Kidney (tissue), 14 donors: ENCODE measurements around the gene PRRC2B. TPM values are rescaled to one million over a fixed set of nuclear protein-coding genes. Genes with fewer than 3 reads are reported as not detected.

ENCODE experiments used
- DNase-seq, 5 donors: peaks; one replicate each; pipeline ENCODE4 v3.0.0-alpha.2; 2013 to 2020
- FAIRE-seq: peaks from 2 replicates; lab custom pipeline; 2012; peaks lifted over from hg19 to GRCh38; lab: Jason Lieb, UNC
- H3K27ac ChIP-seq, 2 donors: one replicate each; pipeline ENCODE4 v1.7.0; 2013; ENCODE audit warnings: low read depth in 2 of 2, low read length in 2 of 2, inconsistent platforms in 1 of 2
- H3K27me3 ChIP-seq: one replicate; pipeline ENCODE4 v1.7.1; 2013; ENCODE audit warnings: low read length, inconsistent platforms; ENCODE audit not compliant: control insufficient read depth, insufficient read depth
- H3K36me3 ChIP-seq, 3 donors: one replicate each; pipeline versions ENCODE4 v1.7.0 to v1.7.1; 2013; ENCODE audit warnings: low read length in 3 of 3, control low read depth in 1 of 3, inconsistent platforms in 1 of 3; ENCODE audit not compliant: insufficient read depth in 3 of 3, control insufficient read depth in 2 of 3
- H3K4me1 ChIP-seq, 3 donors: one replicate each; pipeline versions ENCODE4 v1.7.0 to v1.7.1; 2013; ENCODE audit warnings: low read length in 3 of 3, inconsistent platforms in 1 of 3, low read depth in 1 of 3; ENCODE audit not compliant: control insufficient read depth in 2 of 3, insufficient read depth in 2 of 3
- H3K4me3 ChIP-seq, 3 donors: one replicate each; pipeline versions ENCODE4 v1.7.0 to v1.8.1; 2013; ENCODE audit warnings: low read length in 3 of 3, control low read depth in 1 of 3, inconsistent platforms in 1 of 3
- H3K9ac ChIP-seq, 3 donors: one replicate each; pipeline versions ENCODE4 v1.7.0 to v1.7.1; 2013; ENCODE audit warnings: low read length in 3 of 3, control low read depth in 1 of 3, inconsistent platforms in 1 of 3
- H3K9me3 ChIP-seq, 3 donors: one replicate each; pipeline versions ENCODE4 v1.7.0 to v1.7.1; 2013; ENCODE audit warnings: low read length in 3 of 3, control low read depth in 1 of 3, inconsistent platforms in 1 of 3; ENCODE audit not compliant: control insufficient read depth in 2 of 3, insufficient read depth in 1 of 3
- intact Hi-C: fragments of 100-400 bp; cut with DNase I; formaldehyde crosslinking; loops from one replicate; pipeline ENCODE4 v1.11.1; 2022
- polyA plus RNA-seq: library from polyadenylated mRNA; stranded (reverse); fragments of 350-450 nt; fragmentation: Illumina TruSeq; extraction: RNeasy Lipid Tissue Mini Kit (QIAGEN cat#74804); gene quantifications from one replicate; pipeline ENCODE4 v1.2.3, GENCODE V29; 2014; ENCODE audit warnings: low read depth, low replicate concordance; ENCODE audit not compliant: insufficient read depth
- total RNA-seq: library from RNA; stranded (reverse); fragmentation: NEBNext Ultra II Directional; extraction: Animal tissue kit (Norgen Biotek cat#: 25700); gene quantifications from one replicate; pipeline ENCODE4 v1.2.1, GENCODE V29; 2021
- TF ChIP-seq, protein P1 (sequence below): IDR thresholded peaks from 3 replicates; pipeline ENCODE4 v1.5.1; 2012; ENCODE audit warnings: mild to moderate bottlenecking, moderate library complexity, borderline replicate concordance; ENCODE audit not compliant: insufficient read depth; ENCODE audit errors: extremely low read depth
- donor health status: control.
- donor health status: control.
- donor health status: control.
- donor health status: control.
- donor health status: control.
- donor health status: DM: yes; HTN: yes; CAD: no.
- donor health status: Normal renal cell carcinoma (clear cell type).

Gene PRRC2B
- total and polyA plus RNA-seq, 2 donors from 2014 or later: 37.4 to 227 TPM

DNA sequence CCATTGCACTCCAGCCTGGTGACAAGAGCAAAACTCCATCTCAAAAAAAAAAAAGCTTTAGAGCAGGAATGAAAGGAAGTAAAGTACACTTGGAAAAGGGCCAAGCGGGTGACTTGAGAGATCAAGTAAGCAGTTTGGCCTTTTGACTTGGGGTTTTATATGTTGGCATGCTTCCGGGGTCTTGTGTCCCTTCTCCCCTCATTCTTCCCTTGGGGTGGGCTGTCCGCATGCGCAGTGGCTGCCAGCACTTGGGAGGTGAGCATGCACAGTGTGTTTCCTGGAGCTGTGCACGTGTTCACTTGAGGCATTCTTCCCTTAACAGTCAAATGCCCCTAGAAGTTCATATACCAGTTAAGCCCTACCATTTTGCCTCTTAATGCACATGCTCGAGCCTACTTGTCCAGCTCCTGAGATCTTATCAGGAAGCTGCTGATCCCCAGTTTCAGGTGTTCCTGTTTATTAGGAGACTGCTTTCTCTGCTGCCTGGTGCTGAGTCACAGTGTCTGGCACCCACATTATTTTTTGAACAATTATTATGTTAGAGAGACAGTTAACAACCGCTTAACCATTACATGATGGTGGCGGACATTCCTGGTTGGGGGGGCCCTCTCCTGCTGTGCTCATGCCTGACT lies 32.6 kb upstream of the PRRC2B start:
- FAIRE-seq (no peak), DNase-seq (peak in 3 of 5 donors; percentile 47 to 61 (median 59))
- Histone ChIP-seq H3K9ac (no peak overlapping the region), H3K27me3 (no peaks in the 10 kb centered on the region), H3K4me1 (peaks cover 0 to 4% (median 0%) of the 10 kb centered on the region in 3 donors), H3K4me3 (no peak overlapping the region), H3K36me3 (no peaks in the 10 kb centered on the region), H3K9me3 (no peaks in the 10 kb centered on the region), H3K27ac (peak overlapping the region; percentile 55 to 76)
- intact Hi-C loops: no loop called here
- TF ChIP-seq, protein P1, sequence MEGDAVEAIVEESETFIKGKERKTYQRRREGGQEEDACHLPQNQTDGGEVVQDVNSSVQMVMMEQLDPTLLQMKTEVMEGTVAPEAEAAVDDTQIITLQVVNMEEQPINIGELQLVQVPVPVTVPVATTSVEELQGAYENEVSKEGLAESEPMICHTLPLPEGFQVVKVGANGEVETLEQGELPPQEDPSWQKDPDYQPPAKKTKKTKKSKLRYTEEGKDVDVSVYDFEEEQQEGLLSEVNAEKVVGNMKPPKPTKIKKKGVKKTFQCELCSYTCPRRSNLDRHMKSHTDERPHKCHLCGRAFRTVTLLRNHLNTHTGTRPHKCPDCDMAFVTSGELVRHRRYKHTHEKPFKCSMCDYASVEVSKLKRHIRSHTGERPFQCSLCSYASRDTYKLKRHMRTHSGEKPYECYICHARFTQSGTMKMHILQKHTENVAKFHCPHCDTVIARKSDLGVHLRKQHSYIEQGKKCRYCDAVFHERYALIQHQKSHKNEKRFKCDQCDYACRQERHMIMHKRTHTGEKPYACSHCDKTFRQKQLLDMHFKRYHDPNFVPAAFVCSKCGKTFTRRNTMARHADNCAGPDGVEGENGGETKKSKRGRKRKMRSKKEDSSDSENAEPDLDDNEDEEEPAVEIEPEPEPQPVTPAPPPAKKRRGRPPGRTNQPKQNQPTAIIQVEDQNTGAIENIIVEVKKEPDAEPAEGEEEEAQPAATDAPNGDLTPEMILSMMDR: no peak

DNA sequence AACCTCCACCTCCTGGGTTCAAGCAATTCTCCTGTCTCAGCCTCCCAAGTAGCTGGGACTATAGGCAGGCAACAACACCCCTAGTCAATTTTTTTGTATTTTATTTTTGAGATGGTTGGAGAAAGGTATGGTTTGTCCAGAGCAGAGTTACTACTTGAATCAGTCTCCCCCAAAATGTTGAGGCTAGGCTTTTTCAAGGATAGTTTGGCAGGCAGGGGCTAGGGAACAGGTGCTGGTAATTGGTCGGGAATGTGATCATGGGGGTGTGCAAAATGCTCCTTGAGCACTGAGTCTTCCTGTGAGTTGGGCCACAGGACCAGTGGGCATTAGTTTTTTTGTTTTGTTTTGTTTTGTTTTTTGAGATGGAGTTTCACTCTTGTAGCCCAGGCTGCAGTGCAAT lies 28.3 kb upstream of the PRRC2B start:
- no peak for FAIRE-seq

GRCh38 chr9:131366761-131367401 lies 27.0 kb upstream of the PRRC2B start:
- H3K27me3 ChIP-seq: no peaks in the 10 kb centered on the region
- H3K9me3 ChIP-seq: no peaks in the 10 kb centered on the region
- intact Hi-C loops: no loop called here
- H3K27ac ChIP-seq: no peak overlapping the region
- H3K4me1 ChIP-seq: peaks cover 0 to 3% (median 0%) of the 10 kb centered on the region in 3 donors
- TF ChIP-seq, protein P1: peak; percentile 16
- peak in 4 of 5 donors; percentile 67 to 87 (median 80) for DNase-seq
- H3K9ac ChIP-seq: peak overlapping the region in 1 of 3 donors; percentile 1
- FAIRE-seq: no peak
- no peak overlapping the region for H3K4me3 ChIP-seq
- H3K36me3 ChIP-seq: no peaks in the 10 kb centered on the region

More for the DNA sequence above, 28.3 kb upstream of the PRRC2B start:
- intact Hi-C loops: no loop called here
- H3K27ac ChIP-seq: no peak overlapping the region
- no peaks in the 10 kb centered on the region for H3K36me3 ChIP-seq
- no peaks in the 10 kb centered on the region for H3K27me3 ChIP-seq
- no peaks in the 10 kb centered on the region for H3K9me3 ChIP-seq
- peaks cover 0 to 7% (median 0%) of the 10 kb centered on the region in 3 donors for H3K4me1 ChIP-seq
- TF ChIP-seq, protein P1: no peak
- no peak for DNase-seq
- H3K9ac ChIP-seq: no peak overlapping the region
- H3K4me3 ChIP-seq: no peak overlapping the region
